NCI-H1048 (cell line): Measurements from ENCODE around the gene PPP5C.
"Not testable (repeated sequence)": the region's sequence is repeated elsewhere in the genome, so short reads cannot be mapped to it uniquely, and the experiment has no call there.

Source experiments
- DNase-seq: peaks from one replicate; lab custom pipeline; 2025; lab: John Stamatoyannopoulos, UW

The PPP5C gene

DNA sequence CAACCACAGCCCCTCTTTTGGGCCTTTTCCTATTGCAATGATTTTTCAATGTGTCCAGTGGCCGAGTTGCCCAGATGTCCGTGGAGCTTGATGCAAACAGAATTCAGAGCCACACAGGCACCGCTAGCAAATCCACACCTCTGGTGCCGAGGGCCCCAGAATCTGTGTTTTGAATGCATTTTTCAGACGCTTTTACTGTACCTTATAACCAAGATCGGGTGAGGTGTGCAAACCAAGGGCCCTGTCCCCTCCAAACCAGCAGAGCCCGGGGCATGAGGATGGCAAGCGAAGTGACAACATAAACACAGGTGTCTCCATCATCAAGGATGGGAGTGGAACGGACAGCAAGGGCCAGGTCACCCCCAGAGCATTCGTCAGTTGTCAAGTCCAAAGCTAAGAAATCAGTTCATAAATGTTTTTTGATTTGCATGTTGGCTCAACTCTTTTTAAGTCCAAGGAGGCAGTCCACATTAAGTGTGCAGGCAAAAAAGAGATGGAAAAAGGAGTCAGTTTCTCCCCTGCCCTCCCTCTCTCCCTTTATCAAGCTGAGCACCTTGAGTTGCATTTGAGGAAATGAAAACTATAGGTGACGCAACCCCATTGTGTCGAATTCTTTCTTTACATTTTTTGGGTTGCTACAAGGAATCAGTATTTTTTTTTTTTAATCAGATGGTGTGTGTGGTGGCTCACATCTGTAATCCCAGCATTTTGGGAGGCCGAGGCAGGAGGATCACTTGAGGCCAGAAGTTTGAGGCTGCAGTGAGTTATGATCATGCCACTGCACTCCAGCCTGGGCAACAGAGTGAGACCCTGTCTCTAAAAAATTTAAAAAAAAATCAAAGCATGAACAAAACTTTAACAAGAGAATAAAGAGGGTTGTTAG lies 63.6 kb downstream of the PPP5C start:
- DNase-seq, result no peak

- no peak for DNase-seq
Observed at GRCh38 chr19:46411088-46411924, 64.4 kb downstream of the PPP5C start.

GRCh38 chr19:46411925-46412649 lies 65.2 kb downstream of the PPP5C start:
- no peak for DNase-seq

GRCh38 chr19:46412650-46413261 lies 65.9 kb downstream of the PPP5C start:
- DNase-seq, result no peak

- peak; percentile 86 for DNase-seq
Observed at GRCh38 chr19:46413262-46414031, 66.6 kb downstream of the PPP5C start, which contains the start of gene CCDC8. Gene CCDC8, minus strand, starts transcription at chr19:46413564. Its CDS starts 754 bp downstream, at chr19:46412810.

- DNase-seq, result not testable (repeated sequence)
Observed at GRCh38 chr19:46414899-46415298, 68.0 kb downstream of the PPP5C start.

DNA sequence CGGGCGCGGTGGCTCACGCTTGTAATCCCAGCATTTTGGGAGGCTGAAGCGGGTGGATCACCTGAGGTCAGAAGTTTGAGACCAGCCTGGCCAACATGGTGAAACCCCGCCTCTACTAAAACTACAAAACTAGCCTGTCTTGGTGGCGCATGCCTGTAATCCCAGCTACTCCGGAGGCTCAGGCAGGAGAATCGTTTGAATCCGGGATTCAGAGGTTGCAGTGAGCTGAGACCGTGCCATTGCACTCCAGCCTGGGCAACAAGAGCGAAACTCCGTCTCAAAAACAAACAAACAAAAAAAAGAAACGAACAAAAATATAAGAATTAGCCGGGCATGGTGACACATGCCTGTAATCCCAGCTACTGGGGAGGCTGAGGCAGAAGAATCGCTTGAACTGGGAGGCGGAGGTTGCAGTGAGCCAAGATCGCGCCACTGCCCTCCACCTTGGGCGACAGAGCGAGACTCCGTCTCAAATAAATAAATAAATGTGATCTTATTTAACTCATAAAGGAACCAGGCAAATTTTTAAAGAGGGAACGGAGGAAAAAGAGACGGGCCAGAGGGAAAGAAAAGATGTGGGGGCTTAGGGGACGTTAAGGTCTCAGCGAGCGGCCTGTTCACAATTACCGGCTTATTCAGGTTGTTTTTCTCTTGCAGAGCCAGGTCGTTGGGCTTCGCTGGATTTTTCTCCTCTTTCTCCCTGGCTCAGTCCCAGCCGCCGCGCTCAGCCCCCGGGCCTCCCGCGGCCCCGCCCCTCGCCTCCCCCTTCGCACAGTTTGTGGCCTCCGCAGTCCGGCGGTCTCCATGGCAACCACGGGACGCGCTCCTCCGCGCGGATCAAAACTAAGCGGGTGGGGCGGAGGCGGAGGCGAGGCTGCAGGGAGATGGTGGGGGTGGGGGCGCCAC lies 69.2 kb downstream of the PPP5C start:
- peak; percentile 73 for DNase-seq

GRCh38 chr19:46420056-46420455 lies 73.2 kb downstream of the PPP5C start:
- DNase-seq, result no peak

GRCh38 chr19:46422344-46422743 lies 75.5 kb downstream of the PPP5C start:
- no peak for DNase-seq

DNA sequence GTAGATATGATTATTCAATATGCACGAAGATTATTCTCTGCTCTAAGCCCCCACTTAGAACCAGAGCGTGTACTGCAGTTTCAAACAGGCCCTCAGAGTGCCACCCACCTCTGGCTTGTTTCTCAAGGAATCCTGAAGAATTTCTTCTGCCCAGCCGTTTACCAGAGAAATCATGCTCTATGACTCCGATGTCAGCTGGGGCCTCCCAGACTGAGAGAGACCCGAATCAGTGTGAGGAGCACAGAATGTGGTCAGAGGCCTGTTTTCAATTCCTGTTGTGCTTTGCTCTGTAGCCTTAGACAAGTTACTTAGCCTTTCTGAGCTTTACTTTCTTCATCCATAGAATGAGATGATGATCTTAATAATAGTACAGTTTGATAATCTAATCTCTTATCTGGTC lies 76.3 kb downstream of the PPP5C start:
- DNase-seq, result no peak

DNA sequence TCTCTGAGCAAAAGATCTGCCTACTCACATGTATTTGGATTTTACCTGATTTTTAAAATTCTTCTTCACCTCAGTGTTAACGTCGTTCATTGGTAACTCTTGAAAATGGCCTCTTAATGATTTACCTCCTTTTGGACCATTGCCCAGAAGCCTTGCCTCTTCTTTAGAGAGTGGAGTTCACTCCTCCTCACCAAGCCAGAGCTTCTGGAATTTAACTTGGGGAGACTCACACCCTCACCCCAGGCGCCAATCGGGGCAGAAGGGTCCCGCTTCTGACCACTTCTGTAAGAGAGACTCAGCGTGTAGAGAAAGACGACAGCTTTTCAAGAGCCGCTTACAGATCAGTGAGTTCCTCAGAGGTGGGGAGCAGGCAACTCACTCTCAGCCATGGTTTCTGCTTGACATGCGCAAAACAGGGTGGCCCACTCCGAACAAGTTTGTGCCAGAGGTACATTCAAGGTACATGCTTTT lies 79.2 kb downstream of the PPP5C start:
- DNase-seq, result no peak

- DNase-seq, result no peak
Observed at GRCh38 chr19:46426506-46427162, 79.7 kb downstream of the PPP5C start.

DNA sequence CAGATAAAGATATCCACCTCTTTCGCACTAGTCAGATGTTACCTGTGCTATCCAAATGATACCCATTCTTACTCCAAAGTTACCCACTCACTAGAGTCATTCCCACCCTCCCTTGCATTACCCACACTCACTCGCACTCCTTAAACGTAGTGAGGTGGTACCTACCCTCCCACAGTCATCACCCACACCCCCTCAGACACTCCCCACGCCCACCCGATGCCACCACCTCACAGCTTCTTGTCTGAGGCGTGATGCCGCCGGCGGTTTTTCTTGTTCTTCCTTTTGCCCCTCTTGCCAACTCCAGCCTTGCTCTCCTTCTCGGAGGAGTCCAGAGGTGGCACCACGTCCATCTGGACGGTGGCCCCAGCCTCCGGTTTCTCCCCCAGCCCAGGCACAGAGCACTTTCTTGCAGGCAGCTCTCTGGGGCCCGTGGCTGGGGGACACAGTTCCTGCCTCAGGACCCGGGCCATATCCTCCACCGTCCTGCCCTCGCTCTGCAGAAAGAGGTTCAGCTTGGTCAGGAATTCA lies 80.7 kb downstream of the PPP5C start:
- DNase-seq, result no peak

GRCh38 chr19:46428239-46429135 lies 81.6 kb downstream of the PPP5C start, which contains the start of gene PNMA8C:
Gene PNMA8C, minus strand, starts transcription at chr19:46428936. Its CDS starts 577 bp downstream, at chr19:46428359.
- no peak for DNase-seq

- no peak for DNase-seq
Observed at GRCh38 chr19:46429999-46430398, 83.1 kb downstream of the PPP5C start.

DNA sequence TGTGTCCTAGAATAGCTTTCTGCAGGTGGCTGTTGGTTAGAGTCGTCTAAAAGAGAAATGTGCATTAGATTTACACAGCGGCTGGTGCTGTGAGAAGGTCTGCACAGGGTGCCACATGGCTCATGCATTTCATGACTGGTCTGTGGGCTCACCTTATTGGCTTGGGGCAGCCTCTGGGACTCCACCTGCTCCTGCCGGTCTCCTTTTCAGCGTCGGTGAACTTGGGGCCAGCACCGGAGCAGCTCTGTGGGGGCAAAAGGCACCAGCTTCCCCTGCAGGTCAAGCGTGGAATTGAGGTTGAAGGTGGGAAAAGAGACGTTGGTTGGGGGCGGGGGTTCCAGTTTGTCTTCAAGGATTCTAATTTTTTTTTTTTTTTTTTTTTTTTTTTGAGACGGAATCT lies 84.9 kb downstream of the PPP5C start:
- no peak for DNase-seq

- DNase-seq, result not testable (repeated sequence)
Observed at GRCh38 chr19:46433470-46433869, 86.6 kb downstream of the PPP5C start.

- DNase-seq, result no peak
Observed at GRCh38 chr19:46435009-46435408, 88.1 kb downstream of the PPP5C start.
